ENCODE measurements around the gene ST8SIA1.

ST8SIA1 gene

DNA sequence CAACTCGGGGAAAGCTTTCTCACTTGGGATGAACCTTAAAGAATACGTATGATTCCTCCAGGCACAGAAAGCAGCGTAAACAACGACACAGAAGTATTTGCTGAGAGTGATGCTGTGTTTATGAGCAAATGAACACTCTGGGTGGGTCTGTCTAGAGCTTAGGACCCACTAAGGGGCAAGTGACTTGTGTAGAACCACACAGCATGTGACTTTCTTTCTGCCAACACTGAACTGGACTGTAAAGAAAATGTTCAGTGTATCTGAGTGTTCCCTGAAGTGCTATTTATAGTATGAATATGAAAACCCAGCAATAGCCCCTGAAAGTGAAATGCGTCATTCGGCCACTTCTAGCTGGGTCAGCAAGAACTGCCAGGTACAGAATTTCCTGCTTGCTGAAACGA lies 78.5 kb downstream of the ST8SIA1 start:
- Histone ChIP-seq H3K27me3 (ENCODE audit: control insufficient read depth, low read length) (no peaks in the 10 kb centered on the region), H3K4me2 (ENCODE audit: low read length) (no peak overlapping the region), H3F3A (ENCODE audit: control insufficient read depth, insufficient read depth) (no peaks in the 10 kb centered on the region), H3K9me3 (ENCODE audit: control insufficient read depth, insufficient read depth, low read length) (no peaks in the 10 kb centered on the region), H3K27ac (ENCODE audit: low read depth, low read length) (no peak overlapping the region), H3K4me1 (ENCODE audit: control insufficient read depth, low read length) (no peaks in the 10 kb centered on the region), H3K9me2 (replicated peaks; ENCODE audit: control insufficient read depth, low read length) (no peaks in the 10 kb centered on the region), H3K36me3 (ENCODE audit: control insufficient read depth, low read length) (no peaks in the 10 kb centered on the region), H4K20me1 (ENCODE audit: control insufficient read depth, insufficient read depth, low read depth, low read length) (no peaks in the 10 kb centered on the region), H3K79me2 (ENCODE audit: control insufficient read depth, low read length) (no peaks in the 10 kb centered on the region), H3K4me3 (ENCODE audit: low read length) (no peak overlapping the region)
- TF ChIP-seq EZH2phosphoT487 (IDR thresholded peaks at IDR 0.05; ENCODE audit: borderline replicate concordance, low read length) (no peak), CTCF (IDR thresholded peaks at IDR 0.05; ENCODE audit: low read depth, low read length, poor library complexity, severe bottlenecking) (no peak)

- Histone ChIP-seq H3K9me2 (replicated peaks; ENCODE audit: control insufficient read depth, low read length) (no peaks in the 10 kb centered on the region), H3K4me1 (ENCODE audit: control insufficient read depth, low read length) (no peaks in the 10 kb centered on the region), H3K4me3 (ENCODE audit: low read length) (no peak overlapping the region), H3K4me2 (ENCODE audit: low read length) (no peak overlapping the region), H3F3A (ENCODE audit: control insufficient read depth, insufficient read depth) (no peaks in the 10 kb centered on the region), H3K79me2 (ENCODE audit: control insufficient read depth, low read length) (no peaks in the 10 kb centered on the region), H3K36me3 (ENCODE audit: control insufficient read depth, low read length) (no peaks in the 10 kb centered on the region), H4K20me1 (ENCODE audit: control insufficient read depth, insufficient read depth, low read depth, low read length) (no peaks in the 10 kb centered on the region), H3K27ac (ENCODE audit: low read depth, low read length) (no peak overlapping the region), H3K9me3 (ENCODE audit: control insufficient read depth, insufficient read depth, low read length) (no peaks in the 10 kb centered on the region), H3K27me3 (ENCODE audit: control insufficient read depth, low read length) (no peaks in the 10 kb centered on the region)
- TF ChIP-seq CTCF (IDR thresholded peaks at IDR 0.05; ENCODE audit: low read depth, low read length, poor library complexity, severe bottlenecking) (no peak), EZH2phosphoT487 (IDR thresholded peaks at IDR 0.05; ENCODE audit: borderline replicate concordance, low read length) (no peak)
These were observed 79.4 kb downstream of the ST8SIA1 start for GRCh38 chr12:22255097-22255496.

GRCh38 chr12:22254478-22254877 lies 80.0 kb downstream of the ST8SIA1 start:
- Histone ChIP-seq H3K27ac (ENCODE audit: low read depth, low read length) (no peak overlapping the region), H3K79me2 (ENCODE audit: control insufficient read depth, low read length) (no peaks in the 10 kb centered on the region), H3K4me1 (ENCODE audit: control insufficient read depth, low read length) (no peaks in the 10 kb centered on the region), H3K4me2 (ENCODE audit: low read length) (no peak overlapping the region), H3K9me3 (ENCODE audit: control insufficient read depth, insufficient read depth, low read length) (no peaks in the 10 kb centered on the region), H3K36me3 (ENCODE audit: control insufficient read depth, low read length) (no peaks in the 10 kb centered on the region), H4K20me1 (ENCODE audit: control insufficient read depth, insufficient read depth, low read depth, low read length) (no peaks in the 10 kb centered on the region), H3K9me2 (replicated peaks; ENCODE audit: control insufficient read depth, low read length) (no peaks in the 10 kb centered on the region), H3F3A (ENCODE audit: control insufficient read depth, insufficient read depth) (no peaks in the 10 kb centered on the region), H3K4me3 (ENCODE audit: low read length) (no peak overlapping the region), H3K27me3 (ENCODE audit: control insufficient read depth, low read length) (no peaks in the 10 kb centered on the region)
- TF ChIP-seq CTCF (IDR thresholded peaks at IDR 0.05; ENCODE audit: low read depth, low read length, poor library complexity, severe bottlenecking) (no peak), EZH2phosphoT487 (IDR thresholded peaks at IDR 0.05; ENCODE audit: borderline replicate concordance, low read length) (no peak)

DNA sequence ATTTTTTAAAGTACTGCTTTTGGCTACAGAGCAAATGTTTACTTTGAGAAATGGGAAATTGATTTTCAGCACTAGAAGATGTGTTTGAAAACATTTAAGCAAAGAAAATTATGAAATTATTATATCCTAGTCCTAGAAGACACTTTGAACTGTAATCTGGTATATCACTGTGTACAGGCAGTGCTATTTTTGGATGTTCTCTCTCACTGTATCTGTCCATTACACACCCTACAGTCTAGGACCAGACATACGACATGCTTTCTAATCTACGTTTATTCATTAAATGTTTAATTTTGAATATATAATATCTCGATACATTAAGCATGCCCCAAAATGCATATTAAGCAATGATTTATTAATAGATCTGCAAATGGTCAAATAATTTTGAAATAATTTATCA lies 82.5 kb downstream of the ST8SIA1 start:
- H3K27ac ChIP-seq (ENCODE audit: low read depth, low read length): no peak overlapping the region
- no peak overlapping the region for H3K4me2 ChIP-seq (ENCODE audit: low read length)

More for the DNA sequence above, 82.5 kb downstream of the ST8SIA1 start:
- Histone ChIP-seq H3K36me3 (ENCODE audit: control insufficient read depth, low read length) (no peaks in the 10 kb centered on the region), H4K20me1 (ENCODE audit: control insufficient read depth, insufficient read depth, low read depth, low read length) (no peaks in the 10 kb centered on the region), H3K9me3 (ENCODE audit: control insufficient read depth, insufficient read depth, low read length) (no peaks in the 10 kb centered on the region), H3K4me3 (ENCODE audit: low read length) (no peak overlapping the region), H3K4me1 (ENCODE audit: control insufficient read depth, low read length) (no peaks in the 10 kb centered on the region), H3K9me2 (replicated peaks; ENCODE audit: control insufficient read depth, low read length) (no peaks in the 10 kb centered on the region), H3K79me2 (ENCODE audit: control insufficient read depth, low read length) (no peaks in the 10 kb centered on the region), H3F3A (ENCODE audit: control insufficient read depth, insufficient read depth) (no peaks in the 10 kb centered on the region), H3K27me3 (ENCODE audit: control insufficient read depth, low read length) (no peaks in the 10 kb centered on the region)
- no peak for TF ChIP-seq CTCF (IDR thresholded peaks at IDR 0.05; ENCODE audit: low read depth, low read length, poor library complexity, severe bottlenecking)
- TF ChIP-seq EZH2phosphoT487 (IDR thresholded peaks at IDR 0.05; ENCODE audit: borderline replicate concordance, low read length): no peak
